HUES48 (cell line): ENCODE results near the gene NOL9.

Experiments used
- H3K27ac ChIP-seq: one replicate; pipeline ENCODE4 v1.7.0; 2013; ENCODE audit warnings: low read depth, low read length, inconsistent platforms
- H3K27me3 ChIP-seq: 2 replicates; pipeline ENCODE4 v1.6.1; 2013; ENCODE audit warnings: mild to moderate bottlenecking, low read length; ENCODE audit not compliant: control insufficient read depth, insufficient read depth
- H3K36me3 ChIP-seq: 2 replicates; pipeline ENCODE4 v1.6.1; 2013; ENCODE audit warnings: low read length; ENCODE audit not compliant: control insufficient read depth, insufficient read depth
- H3K4me1 ChIP-seq: 2 replicates; pipeline ENCODE4 v1.6.1; 2013; ENCODE audit warnings: mild to moderate bottlenecking, low read length; ENCODE audit not compliant: control insufficient read depth, insufficient read depth
- H3K4me3 ChIP-seq: 2 replicates; pipeline ENCODE4 v1.5.1; 2013; ENCODE audit warnings: mild to moderate bottlenecking, low read depth, low read length
- H3K9ac ChIP-seq: 2 replicates; pipeline ENCODE4 v1.6.1; 2013; ENCODE audit warnings: mild to moderate bottlenecking, low read depth, low read length, moderate library complexity
- H3K9me3 ChIP-seq: 2 replicates; pipeline ENCODE4 v1.6.1; 2013; ENCODE audit warnings: low read length; ENCODE audit not compliant: control insufficient read depth, insufficient read depth

NOL9 gene

DNA sequence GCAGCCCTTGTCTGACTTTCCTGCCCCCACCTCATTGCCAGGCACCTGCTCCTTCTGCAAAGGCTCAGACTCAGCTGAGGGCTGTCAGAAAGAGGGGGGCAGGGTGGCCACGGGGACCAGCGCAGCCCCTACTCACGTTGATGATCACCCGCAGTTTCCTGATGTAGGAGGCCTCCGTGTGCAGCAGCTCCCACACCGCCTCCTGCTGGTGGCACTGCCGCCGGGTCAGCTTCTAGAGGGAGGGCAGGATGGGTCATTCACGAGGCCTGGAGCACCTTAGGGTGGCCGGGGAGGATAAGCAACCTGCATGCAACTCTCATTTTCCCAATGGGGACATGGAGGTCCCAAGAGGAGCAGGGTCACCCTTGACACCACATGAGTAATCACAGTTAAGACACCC lies 81.9 kb downstream of the NOL9 start:
- H3K4me1 ChIP-seq = peaks cover 9% of the 10 kb centered on the region; the same call in 1 of the 2 replicates
- no peaks in the 10 kb centered on the region for H3K9me3 ChIP-seq
- H3K36me3 ChIP-seq = peaks cover 41% of the 10 kb centered on the region
- no peak overlapping the region for H3K9ac ChIP-seq
- no peak overlapping the region for H3K27ac ChIP-seq
- H3K4me3 ChIP-seq = no peak overlapping the region
- H3K27me3 ChIP-seq = no peaks in the 10 kb centered on the region

DNA sequence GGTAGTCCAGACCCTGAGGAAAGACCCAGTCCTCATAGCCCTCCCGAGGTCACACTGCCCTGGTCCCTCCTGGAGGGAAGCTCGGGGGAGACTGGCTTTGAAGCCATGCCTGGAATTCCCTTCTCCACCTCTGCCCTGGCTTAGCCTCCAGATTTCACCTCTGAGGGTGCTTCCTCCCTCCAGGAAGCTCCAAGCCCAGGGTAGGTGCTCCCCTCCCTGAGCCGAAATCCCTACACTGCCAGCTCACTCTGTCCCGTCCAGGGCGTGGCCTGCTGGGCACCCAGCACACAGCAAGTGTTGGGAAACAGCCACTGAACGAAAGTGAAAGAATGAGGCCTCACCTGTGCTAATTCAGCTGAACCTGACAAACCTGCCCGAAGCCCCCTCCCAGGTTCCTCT lies 82.3 kb downstream of the NOL9 start:
- H3K9me3 ChIP-seq = no peaks in the 10 kb centered on the region
- H3K4me3 ChIP-seq = no peak overlapping the region
- peaks cover 4% of the 10 kb centered on the region; the same call in 1 of the 2 replicates for H3K4me1 ChIP-seq
- no peak overlapping the region for H3K27ac ChIP-seq
- H3K36me3 ChIP-seq = peaks cover 41% of the 10 kb centered on the region
- H3K27me3 ChIP-seq = no peaks in the 10 kb centered on the region
- H3K9ac ChIP-seq = no peak overlapping the region
